Keratinocyte (primary cell): Measurements from ENCODE around the gene AFG1L. TPM values are rescaled to one million over a fixed set of nuclear protein-coding genes. Genes with fewer than 3 reads are reported as not detected.
A peak's percentile ranks its signal among the peaks of the same experiment; 100 is the strongest.

Experiments used
- DNase-seq: peaks from one replicate; pipeline ENCODE4 v3.0.0-alpha.2; 2011; ENCODE audit warnings: low read depth, missing footprints, low spot score
- FAIRE-seq: peaks from 2 replicates; lab custom pipeline; 2011; peaks lifted over from hg19 to GRCh38; lab: Jason Lieb, UNC
- H2AFZ ChIP-seq: 2 replicates; pipeline ENCODE4 v1.6.0; 2012; ENCODE audit warnings: low read length, control low read depth, inconsistent platforms; ENCODE audit not compliant: control insufficient read depth
- H3K27ac ChIP-seq: 2 replicates; pipeline ENCODE4 v1.5.1; 2011; ENCODE audit warnings: low read length; ENCODE audit not compliant: control insufficient read depth, insufficient read depth
- H3K27me3 ChIP-seq: 3 replicates; pipeline ENCODE4 v1.6.0; 2011; ENCODE audit warnings: low read length; ENCODE audit not compliant: control insufficient read depth, insufficient read depth; ENCODE audit errors: extremely low read depth
- H3K36me3 ChIP-seq, 2 experiments: 2 replicates in 1 of 2; 3 replicates in 1 of 2; pipeline ENCODE4 v1.5.1; 2011; ENCODE audit warnings: low read length in 2 of 2, mild to moderate bottlenecking in 1 of 2; ENCODE audit not compliant: control insufficient read depth in 2 of 2, insufficient read depth in 2 of 2; ENCODE audit errors: extremely low read depth in 1 of 2
- H3K4me1 ChIP-seq: 3 replicates; pipeline ENCODE4 v1.5.1; 2011; ENCODE audit warnings: low read length; ENCODE audit not compliant: control insufficient read depth, insufficient read depth; ENCODE audit errors: extremely low read depth
- H3K4me2 ChIP-seq: 3 replicates; pipeline ENCODE4 v1.6.0; 2011; ENCODE audit warnings: low read depth, low read length; ENCODE audit not compliant: control insufficient read depth, insufficient read depth; ENCODE audit errors: extremely low read depth
- H3K4me3 ChIP-seq, 3 experiments: fragments of 200-600 bp in 1 of 3; sonication (generic) in 1 of 3; 2 replicates in 2 of 3; 3 replicates in 1 of 3; pipeline ENCODE4 v1.5.1; 2011 to 2016; ENCODE audit warnings: low read length in 3 of 3, mild to moderate bottlenecking in 3 of 3, control low read depth in 2 of 3, inconsistent platforms in 1 of 3, low read depth in 1 of 3, mixed read lengths in 1 of 3, mixed run types in 1 of 3, moderate library complexity in 1 of 3; ENCODE audit not compliant: control insufficient read depth in 2 of 3, insufficient read depth in 2 of 3; ENCODE audit errors: extremely low read depth in 1 of 3
- H3K79me2 ChIP-seq: 2 replicates; pipeline ENCODE4 v1.6.0; 2012; ENCODE audit warnings: low read length; ENCODE audit not compliant: control insufficient read depth, insufficient read depth
- H3K9ac ChIP-seq: 3 replicates; pipeline ENCODE4 v1.6.0; 2011; ENCODE audit warnings: low read length; ENCODE audit not compliant: control insufficient read depth, insufficient read depth; ENCODE audit errors: extremely low read depth
- H3K9me1 ChIP-seq: 3 replicates; pipeline ENCODE4 v1.6.0; 2011; ENCODE audit warnings: low read length; ENCODE audit not compliant: control insufficient read depth, insufficient read depth; ENCODE audit errors: extremely low read depth
- H3K9me3 ChIP-seq: 2 replicates; pipeline ENCODE4 v1.5.1; 2012; ENCODE audit warnings: low read depth, low read length; ENCODE audit not compliant: control insufficient read depth
- H4K20me1 ChIP-seq: 3 replicates; pipeline ENCODE4 v1.6.0; 2011; ENCODE audit warnings: low read length; ENCODE audit not compliant: control insufficient read depth, insufficient read depth; ENCODE audit errors: extremely low read depth
- EZH2 ChIP-seq: IDR thresholded peaks from one replicate; pipeline ENCODE4 v1.6.1; 2012; ENCODE audit warnings: inconsistent platforms, mild to moderate bottlenecking, low read length, moderate library complexity
- dilution Hi-C: fragments of 300-500 bp; cut with MboI; formaldehyde crosslinking; loops from one replicate; pipeline ENCODE4 v1.7.0; 2020; ENCODE audit warnings: low sequenced_read_pairs; ENCODE audit not compliant: extremely low pct_ligation_motif_present
- polyA plus RNA-seq, 5 experiments: library from polyadenylated mRNA; depleted of rRNA in 3 of 5; stranded (reverse) in 3 of 5; stranded (forward) in 1 of 5; unstranded in 1 of 5; fragments of >200 nt; gene quantifications; 1 replicate in 1 of 5; 2 replicates in 3 of 5; 3 replicates in 1 of 5; pipeline versions ENCODE4 v1.2.1 to v1.2.3, GENCODE V29; 2011 to 2012; ENCODE audit warnings: missing spikeins in 2 of 5, low read depth in 1 of 5, low replicate concordance in 1 of 5
- TF ChIP-seq, protein P1 (sequence below), 3 experiments: IDR thresholded peaks in 1 of 3; conservative IDR thresholded peaks in 1 of 3; optimal IDR thresholded peaks in 1 of 3; 2 replicates in 2 of 3; 3 replicates in 1 of 3; pipeline versions ENCODE3 to v1.5.1; 2011; ENCODE audit warnings: low read length in 3 of 3, mild to moderate bottlenecking in 3 of 3, moderate library complexity in 2 of 3, control low read depth in 1 of 3, inconsistent platforms in 1 of 3; ENCODE audit not compliant: insufficient read depth in 2 of 3; ENCODE audit errors: extremely low read depth in 1 of 3

Gene AFG1L
- polyA plus RNA-seq, 1 donor (not counting 4 experiments of a cell fraction or from before 2014, with no cell fraction given), result 3.1 TPM

DNA sequence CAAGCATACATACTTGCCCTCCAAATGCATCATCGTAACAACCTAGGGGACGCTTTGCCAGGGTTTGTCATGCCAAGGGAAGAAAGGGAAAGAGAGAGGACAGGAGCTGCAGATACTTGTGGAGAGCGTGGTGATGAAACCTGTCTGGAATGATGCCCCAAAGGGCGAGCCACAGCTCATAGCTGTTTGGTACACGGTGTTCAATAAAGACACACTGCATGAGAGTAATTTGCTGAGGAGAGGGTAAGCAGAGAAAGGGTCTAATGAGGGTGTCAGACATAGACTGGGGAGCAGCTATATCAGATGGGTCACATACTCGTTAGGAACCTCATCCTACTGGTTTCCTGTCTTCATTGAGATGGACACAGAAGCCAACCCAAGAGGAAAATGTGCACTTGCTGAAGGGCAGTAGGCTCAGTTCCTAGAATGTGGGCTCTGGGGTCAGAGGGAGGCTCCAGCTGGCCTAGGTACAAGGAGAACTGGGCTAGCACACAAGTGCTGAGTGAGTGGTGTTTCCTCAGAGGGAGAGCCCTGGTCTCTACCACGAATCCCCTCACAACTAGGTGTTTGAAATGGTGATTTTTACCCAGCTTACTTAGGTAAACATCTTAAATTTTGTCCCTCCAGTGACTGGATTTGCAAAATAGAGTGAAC lies 260.7 kb downstream of the AFG1L start:
- dilution Hi-C loops, result no loop called here
- Histone ChIP-seq H3K79me2 (no peaks in the 10 kb centered on the region), H3K27ac (no peak overlapping the region), H4K20me1 (no peaks in the 10 kb centered on the region), H3K4me3 (no peak overlapping the region), H3K36me3 (no peaks in the 10 kb centered on the region), H3K9ac (no peak overlapping the region), H3K4me2 (peak overlapping the region; percentile 57), H3K9me1 (no peaks in the 10 kb centered on the region), H3K4me1 (peaks cover 21% of the 10 kb centered on the region), H2AFZ (no peak overlapping the region), H3K27me3 (no peaks in the 10 kb centered on the region), H3K9me3 (no peaks in the 10 kb centered on the region)
- FAIRE-seq, result peak; percentile 95
- no peak for TF ChIP-seq EZH2
- TF ChIP-seq, protein P1, sequence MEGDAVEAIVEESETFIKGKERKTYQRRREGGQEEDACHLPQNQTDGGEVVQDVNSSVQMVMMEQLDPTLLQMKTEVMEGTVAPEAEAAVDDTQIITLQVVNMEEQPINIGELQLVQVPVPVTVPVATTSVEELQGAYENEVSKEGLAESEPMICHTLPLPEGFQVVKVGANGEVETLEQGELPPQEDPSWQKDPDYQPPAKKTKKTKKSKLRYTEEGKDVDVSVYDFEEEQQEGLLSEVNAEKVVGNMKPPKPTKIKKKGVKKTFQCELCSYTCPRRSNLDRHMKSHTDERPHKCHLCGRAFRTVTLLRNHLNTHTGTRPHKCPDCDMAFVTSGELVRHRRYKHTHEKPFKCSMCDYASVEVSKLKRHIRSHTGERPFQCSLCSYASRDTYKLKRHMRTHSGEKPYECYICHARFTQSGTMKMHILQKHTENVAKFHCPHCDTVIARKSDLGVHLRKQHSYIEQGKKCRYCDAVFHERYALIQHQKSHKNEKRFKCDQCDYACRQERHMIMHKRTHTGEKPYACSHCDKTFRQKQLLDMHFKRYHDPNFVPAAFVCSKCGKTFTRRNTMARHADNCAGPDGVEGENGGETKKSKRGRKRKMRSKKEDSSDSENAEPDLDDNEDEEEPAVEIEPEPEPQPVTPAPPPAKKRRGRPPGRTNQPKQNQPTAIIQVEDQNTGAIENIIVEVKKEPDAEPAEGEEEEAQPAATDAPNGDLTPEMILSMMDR (optimal IDR thresholded peaks at IDR 0.05 in 1 of 3, IDR thresholded peaks at IDR 0.05 in 1 of 3, conservative IDR thresholded peaks at IDR 0.05 in 1 of 3; ENCODE audit: extremely low read depth in 1 of 3, insufficient read depth in 2 of 3, low read length in 3 of 3), result no peak
- no peak for DNase-seq

- H3K4me1 ChIP-seq, result peaks cover 21% of the 10 kb centered on the region
- H3K27me3 ChIP-seq, result no peaks in the 10 kb centered on the region
- H3K36me3 ChIP-seq, result no peaks in the 10 kb centered on the region
- H3K4me3 ChIP-seq, result no peak overlapping the region
- no peak for TF ChIP-seq EZH2
- TF ChIP-seq, protein P1 (optimal IDR thresholded peaks at IDR 0.05 in 1 of 3, IDR thresholded peaks at IDR 0.05 in 1 of 3, conservative IDR thresholded peaks at IDR 0.05 in 1 of 3; ENCODE audit: extremely low read depth in 1 of 3, insufficient read depth in 2 of 3, low read length in 3 of 3), result no peak
- H4K20me1 ChIP-seq, result no peaks in the 10 kb centered on the region
- dilution Hi-C loops, result no loop called here
- no peaks in the 10 kb centered on the region for H3K79me2 ChIP-seq
- H3K4me2 ChIP-seq, result no peak overlapping the region
- FAIRE-seq (no peak), DNase-seq (no peak)
- H3K27ac ChIP-seq, result no peak overlapping the region
- no peaks in the 10 kb centered on the region for H3K9me3 ChIP-seq
- H3K9me1 ChIP-seq, result no peaks in the 10 kb centered on the region
- H2AFZ ChIP-seq, result no peak overlapping the region
- no peak overlapping the region for H3K9ac ChIP-seq
These were observed 261.4 kb downstream of the AFG1L start for GRCh38 chr6:108556250-108556649.
